B cell (primary cell): Measurements from ENCODE around the gene RPS15A. TPM values are rescaled to one million over a fixed set of nuclear protein-coding genes. Genes with fewer than 3 reads are reported as not detected.
"Not testable (repeated sequence)": the region's sequence is repeated elsewhere in the genome, so short reads cannot be mapped to it uniquely, and the experiment has no call there.

ENCODE experiments used
- ATAC-seq: fragments of 200-7000 bp; cut with Tn5 transposase; one replicate; pipeline ENCODE4 v1.10.0; 2021; ENCODE audit warnings: low read depth, mild to moderate bottlenecking, moderate number of reproducible peaks, moderate library complexity
- CTCF ChIA-PET: fragments of 350-600 bp; sonication (Branson Sonifier 250); formaldehyde crosslinking; loops from one replicate; lab custom pipeline; 2021; ENCODE audit warnings: antibody characterized with exemption, inconsistent platforms; lab: Charles Lee
- POLR2A ChIA-PET: fragments of 350-600 bp; sonication (Branson Sonifier 250); formaldehyde crosslinking; loops from one replicate; lab custom pipeline; 2021; ENCODE audit warnings: antibody characterized with exemption; lab: Charles Lee
- DNase-seq: peaks from one replicate; pipeline ENCODE4 v3.0.0; 2013
- H2AFZ ChIP-seq: 2 replicates; pipeline ENCODE4 v1.6.1; 2012; ENCODE audit warnings: mild to moderate bottlenecking, low read depth, low read length; ENCODE audit not compliant: insufficient read depth, poor library complexity, severe bottlenecking
- H3K27ac ChIP-seq, 2 donors: 1 replicate in 1 of 2; 2 replicates in 1 of 2; pipeline ENCODE4 v1.5.1; 2012 to 2013; ENCODE audit warnings: low read length in 2 of 2, mild to moderate bottlenecking in 2 of 2, moderate library complexity in 1 of 2
- H3K27me3 ChIP-seq, 4 experiments: fragments of 200-600 bp in 1 of 4; sonication (generic) in 1 of 4; replicated peaks in 1 of 4; 1 replicate in 2 of 4; 2 replicates in 2 of 4; pipeline versions ENCODE4 v1.6.1 to v1.7.0; 2013 to 2016; ENCODE audit warnings: low read length in 3 of 4, mild to moderate bottlenecking in 2 of 4, mixed read lengths in 1 of 4, moderate library complexity in 1 of 4; ENCODE audit not compliant: insufficient read depth in 4 of 4, control insufficient read depth in 3 of 4; ENCODE audit errors: control extremely low read depth in 1 of 4
- H3K36me3 ChIP-seq, 2 experiments: replicated peaks in 1 of 2; 1 replicate in 1 of 2; 2 replicates in 1 of 2; pipeline versions ENCODE4 v1.6.1 to v1.7.1; 2013; ENCODE audit warnings: low read length in 1 of 2; ENCODE audit not compliant: insufficient read depth in 2 of 2, control insufficient read depth in 1 of 2; ENCODE audit errors: control extremely low read depth in 1 of 2, extremely low read depth in 1 of 2
- H3K4me1 ChIP-seq, 2 donors: fragments of 200-600 bp in 1 of 2; sonication (generic) in 1 of 2; 1 replicate in 1 of 2; 2 replicates in 1 of 2; pipeline versions ENCODE4 v1.5.1 to v1.6.1; 2013 to 2017; ENCODE audit warnings: low read length in 2 of 2; ENCODE audit not compliant: control insufficient read depth in 2 of 2, insufficient read depth in 2 of 2
- H3K4me2 ChIP-seq: replicated peaks from 2 replicates; pipeline ENCODE3; 2012; ENCODE audit warnings: mild to moderate bottlenecking, low read depth, low read length; ENCODE audit not compliant: poor library complexity, severe bottlenecking
- H3K4me3 ChIP-seq, 5 experiments: fragments of 200-600 bp in 1 of 5; sonication (generic) in 1 of 5; 1 replicate in 3 of 5; 2 replicates in 2 of 5; pipeline versions ENCODE4 v1.5.1 to v1.7.0; 2011 to 2016; ENCODE audit warnings: low read length in 4 of 5, mild to moderate bottlenecking in 4 of 5, low read depth in 2 of 5, control low read depth in 1 of 5, moderate library complexity in 1 of 5; ENCODE audit not compliant: insufficient read depth in 1 of 5; ENCODE audit errors: control extremely low read depth in 1 of 5, extremely low read depth in 1 of 5
- H3K79me2 ChIP-seq: fragments of 200-600 bp; sonication (generic); one replicate; pipeline ENCODE4 v1.6.0; 2016; ENCODE audit warnings: low read length; ENCODE audit not compliant: control insufficient read depth, insufficient read depth
- H3K9ac ChIP-seq: fragments of 200-600 bp; sonication (generic); 2 replicates; pipeline ENCODE4 v1.6.1; 2017; ENCODE audit warnings: mild to moderate bottlenecking, low read length, moderate library complexity
- H3K9me3 ChIP-seq, 3 donors: one replicate each; pipeline versions ENCODE4 v1.6.1 to v1.7.1; 2013; ENCODE audit warnings: low read length in 2 of 3; ENCODE audit not compliant: control insufficient read depth in 2 of 3, insufficient read depth in 1 of 3; ENCODE audit errors: control extremely low read depth in 1 of 3
- H4K20me1 ChIP-seq: 2 replicates; pipeline ENCODE4 v1.6.0; 2012; ENCODE audit warnings: mild to moderate bottlenecking, low read length; ENCODE audit not compliant: insufficient read depth, control insufficient read depth, poor library complexity, severe bottlenecking
- H3K27ac Mint-ChIP-seq: one replicate; pipeline ENCODE4 v1.8.0; 2021; ENCODE audit warnings: mixed read lengths
- H3K27me3 Mint-ChIP-seq: one replicate; pipeline ENCODE4 v1.8.0; 2021; ENCODE audit warnings: mixed read lengths
- H3K4me1 Mint-ChIP-seq: one replicate; pipeline ENCODE4 v1.8.0; 2021; ENCODE audit warnings: mixed read lengths
- H3K4me3 Mint-ChIP-seq: one replicate; pipeline ENCODE4 v1.8.0; 2021; ENCODE audit warnings: mixed read lengths
- H3K9me3 Mint-ChIP-seq: one replicate; pipeline ENCODE4 v1.8.0; 2022; ENCODE audit warnings: mixed read lengths; ENCODE audit not compliant: insufficient read depth
- EZH2 ChIP-seq: IDR thresholded peaks from 2 replicates; pipeline ENCODE4 v1.6.1; 2012; ENCODE audit warnings: borderline replicate concordance, low read depth, mild to moderate bottlenecking, moderate library complexity, low read length; ENCODE audit not compliant: insufficient read depth, poor library complexity, severe bottlenecking
- WGBS: methylation state at CpG from one replicate; pipeline ENCODE4 v1.1.5; 2013; ENCODE audit warnings: missing lambda C conversion rate; ENCODE audit not compliant: insufficient coverage; 5-methylcytosine and 5-hydroxymethylcytosine counted together
- intact Hi-C: fragments of 100-400 bp; cut with micrococcal nuclease; formaldehyde crosslinking; loops from one replicate; pipeline ENCODE4 v1.10.0; 2022
- polyA plus RNA-seq: library from polyadenylated mRNA; depleted of rRNA; stranded (reverse); fragments of >200 nt; gene quantifications from 2 replicates; pipeline ENCODE4 v1.2.3, GENCODE V29; 2012
- total RNA-seq, 2 donors: library from RNA; stranded (reverse); fragments of 120-200 nt in 1 of 2; gene quantifications; 1 replicate in 1 of 2; 2 replicates in 1 of 2; pipeline versions ENCODE4 v1.2.3 to v1.2.4, GENCODE V29; 2013 to 2022
- TF ChIP-seq, protein P1 (sequence below): fragments of 200-600 bp; IDR thresholded peaks from one replicate; pipeline ENCODE4 v1.8.0; 2022; ENCODE audit warnings: antibody characterized with exemption, mild to moderate bottlenecking

RPS15A gene
- total and polyA plus RNA-seq, 2 donors (not counting 1 experiment from before 2014, with no cell fraction given), result 2,321 to 5,957 TPM

DNA sequence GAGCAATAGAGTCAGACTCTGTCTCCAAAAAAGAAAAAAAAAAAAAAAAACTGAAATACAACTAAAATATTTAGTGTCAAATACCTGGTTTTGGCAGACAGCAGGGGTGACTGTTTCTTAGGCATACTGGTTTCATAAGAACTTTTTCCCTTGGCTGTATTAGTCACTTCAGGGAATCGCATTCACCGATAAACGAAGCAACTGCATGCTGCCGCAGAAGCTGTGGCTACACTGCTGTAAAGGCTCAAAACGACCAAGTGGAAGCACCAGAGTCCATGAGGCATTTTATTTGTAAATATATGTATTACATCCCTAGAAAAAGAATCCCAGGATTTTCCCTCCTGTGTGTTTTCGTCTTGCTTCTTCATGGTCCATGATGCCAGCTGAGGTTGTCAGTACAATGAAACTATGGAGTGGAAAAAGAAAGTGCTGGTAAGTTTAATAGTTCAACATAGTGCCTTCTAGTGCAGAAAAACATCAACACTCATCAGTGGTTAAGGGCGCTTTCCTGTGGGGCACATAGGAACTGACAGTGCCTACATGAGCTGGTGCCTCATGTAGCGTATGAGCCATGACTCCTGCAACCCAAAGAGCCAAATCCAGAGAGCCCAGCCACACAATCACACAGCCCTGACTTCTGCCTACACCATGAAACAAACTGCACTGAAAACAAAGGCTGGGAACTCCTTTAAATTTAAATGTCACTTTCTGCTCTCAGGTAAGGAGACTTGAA lies 7.3 kb downstream of the RPS15A start:
- Histone ChIP-seq H3K79me2 (peaks cover 3% of the 10 kb centered on the region), H3K9ac (no peak overlapping the region), H3K27me3 (no peaks in the 10 kb centered on the region), H3K27ac (no peak overlapping the region), H3K36me3 (peaks cover 9 to 52% of the 10 kb centered on the region in 2 experiments), H3K4me1 (peaks cover 6 to 19% of the 10 kb centered on the region in 2 donors), H3K4me2 (no peak overlapping the region), H3K9me3 (no peaks in the 10 kb centered on the region), H3K4me3 (no peak overlapping the region), H2AFZ (no peak overlapping the region), H4K20me1 (peaks cover 40% of the 10 kb centered on the region)
- no peak for DNase-seq
- Mint-ChIP-seq H3K27ac (peak overlapping the region; percentile 10), H3K4me3 (no peak overlapping the region), H3K27me3 (no peaks in the 10 kb centered on the region), H3K9me3 (no peaks in the 10 kb centered on the region), H3K4me1 (peaks cover 26% of the 10 kb centered on the region)
- TF ChIP-seq EZH2, result no peak
- TF ChIP-seq, protein P1, sequence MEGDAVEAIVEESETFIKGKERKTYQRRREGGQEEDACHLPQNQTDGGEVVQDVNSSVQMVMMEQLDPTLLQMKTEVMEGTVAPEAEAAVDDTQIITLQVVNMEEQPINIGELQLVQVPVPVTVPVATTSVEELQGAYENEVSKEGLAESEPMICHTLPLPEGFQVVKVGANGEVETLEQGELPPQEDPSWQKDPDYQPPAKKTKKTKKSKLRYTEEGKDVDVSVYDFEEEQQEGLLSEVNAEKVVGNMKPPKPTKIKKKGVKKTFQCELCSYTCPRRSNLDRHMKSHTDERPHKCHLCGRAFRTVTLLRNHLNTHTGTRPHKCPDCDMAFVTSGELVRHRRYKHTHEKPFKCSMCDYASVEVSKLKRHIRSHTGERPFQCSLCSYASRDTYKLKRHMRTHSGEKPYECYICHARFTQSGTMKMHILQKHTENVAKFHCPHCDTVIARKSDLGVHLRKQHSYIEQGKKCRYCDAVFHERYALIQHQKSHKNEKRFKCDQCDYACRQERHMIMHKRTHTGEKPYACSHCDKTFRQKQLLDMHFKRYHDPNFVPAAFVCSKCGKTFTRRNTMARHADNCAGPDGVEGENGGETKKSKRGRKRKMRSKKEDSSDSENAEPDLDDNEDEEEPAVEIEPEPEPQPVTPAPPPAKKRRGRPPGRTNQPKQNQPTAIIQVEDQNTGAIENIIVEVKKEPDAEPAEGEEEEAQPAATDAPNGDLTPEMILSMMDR, result no peak
- WGBS, result 88% methylated on average over 2 of the region's 8 CpGs
- no peak for ATAC-seq
- CTCF ChIA-PET, result interaction anchor here (1.6 kb wide), 1 partner anchor 19 kb away, joined by 4 read pairs; the partner anchor contains the start of gene ARL6IP1
- POLR2A ChIA-PET, result no interaction called here
- intact Hi-C loops, result no loop called here

GRCh38 chr16:18781232-18781631 lies 8.9 kb downstream of the RPS15A start:
- H3K4me3 ChIP-seq, H3K27me3 ChIP-seq, H3K9ac ChIP-seq, H3K4me1 ChIP-seq, POLR2A ChIA-PET, H2AFZ ChIP-seq, ATAC-seq, H3K27ac ChIP-seq, H3K9me3 ChIP-seq, H3K4me2 ChIP-seq, H3K79me2 ChIP-seq, H3K27ac Mint-ChIP-seq, H3K9me3 Mint-ChIP-seq, DNase-seq, H3K27me3 Mint-ChIP-seq, CTCF ChIA-PET, H3K4me3 Mint-ChIP-seq, intact Hi-C loops: not testable (repeated sequence)
- no CpG with 5 or more reads among the region's 6 CpGs for whole genome bisulfite sequencing
- peaks cover 13% of the 10 kb centered on the region for H3K4me1 Mint-ChIP-seq
- peaks cover 26% of the 10 kb centered on the region for H4K20me1 ChIP-seq
- peaks cover 9 to 36% of the 10 kb centered on the region in 2 experiments for H3K36me3 ChIP-seq

DNA sequence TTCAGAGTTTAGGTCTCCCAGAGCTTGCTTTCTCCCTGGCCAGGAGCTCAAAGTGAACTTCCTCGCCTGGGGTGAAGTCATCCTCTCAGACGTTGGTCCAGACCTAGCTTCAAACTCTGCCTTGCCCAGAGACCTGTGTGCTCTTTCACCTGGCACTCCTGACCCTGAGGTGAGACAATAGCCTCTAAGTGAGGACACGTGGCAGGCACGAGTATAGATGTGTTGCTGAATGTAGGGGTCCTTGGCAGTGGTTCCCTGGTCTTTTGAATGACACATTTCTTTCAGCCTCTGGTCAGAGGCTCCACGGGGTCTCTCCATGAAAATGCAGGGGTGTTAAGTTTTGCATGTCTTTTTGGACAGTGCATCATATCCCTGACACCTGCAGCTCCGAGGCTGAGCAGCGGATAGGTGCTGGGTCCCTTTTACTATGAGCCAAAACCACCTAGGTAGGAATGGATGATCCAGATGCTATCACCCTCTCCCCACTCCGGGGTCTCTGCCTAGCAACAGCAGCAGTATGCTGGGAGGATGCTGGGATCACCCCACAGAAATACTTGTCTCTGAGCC lies 9.6 kb downstream of the RPS15A start:
- POLR2A ChIA-PET, ATAC-seq, H3K4me3 ChIP-seq, CTCF ChIA-PET, H3K27ac ChIP-seq, H3K27ac Mint-ChIP-seq, H3K27me3 ChIP-seq, intact Hi-C loops, DNase-seq, H3K4me2 ChIP-seq, H3K27me3 Mint-ChIP-seq, H3K9ac ChIP-seq, H3K4me1 Mint-ChIP-seq, H3K4me1 ChIP-seq, H3K4me3 Mint-ChIP-seq, H3K9me3 Mint-ChIP-seq, H3K79me2 ChIP-seq, H2AFZ ChIP-seq, H3K9me3 ChIP-seq: not testable (repeated sequence)
- H4K20me1 ChIP-seq, result peaks cover 19% of the 10 kb centered on the region
- H3K36me3 ChIP-seq, result peaks cover 5 to 29% of the 10 kb centered on the region in 2 experiments
- 66% methylated on average over 4 of the region's 8 CpGs for WGBS
